OCI-LY3 (cell line): Measurements from ENCODE around the gene MGST3.

ENCODE experiments used
- EZH2phosphoT487 ChIP-seq: fragments of 200-600 bp; shearing (Covaris generic); IDR thresholded peaks from 2 replicates; pipeline ENCODE4 v1.6.1; 2018; ENCODE audit warnings: antibody characterized with exemption, mixed run types, low read depth
- TF ChIP-seq, protein P1 (sequence below): fragments of 200-600, 300-600 bp; sonication (generic); IDR thresholded peaks from 2 replicates; pipeline ENCODE4 v1.5.1; 2014; ENCODE audit warnings: antibody characterized with exemption, low read length, low read depth

DNA sequence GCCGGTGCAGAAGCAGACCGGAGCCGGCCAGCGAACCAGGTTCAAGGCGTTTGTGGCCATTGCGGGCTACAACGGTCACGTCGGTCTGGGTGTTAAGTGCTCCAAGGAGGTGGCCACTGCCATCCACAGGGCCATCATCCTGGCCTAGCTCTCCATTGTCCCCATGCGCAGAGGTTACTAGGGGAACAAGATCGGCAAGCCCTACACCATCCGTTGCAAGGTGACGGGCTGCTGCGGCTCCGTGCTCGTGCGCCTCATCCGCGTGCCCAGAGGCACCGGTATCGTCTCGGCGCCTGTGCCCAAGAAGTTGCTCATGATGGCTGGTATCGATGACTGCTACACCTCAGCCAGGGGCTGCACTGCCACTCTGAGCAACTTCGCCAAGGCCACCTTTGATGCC, 49.1 kb upstream of the MGST3 start:
- TF ChIP-seq, protein P1, sequence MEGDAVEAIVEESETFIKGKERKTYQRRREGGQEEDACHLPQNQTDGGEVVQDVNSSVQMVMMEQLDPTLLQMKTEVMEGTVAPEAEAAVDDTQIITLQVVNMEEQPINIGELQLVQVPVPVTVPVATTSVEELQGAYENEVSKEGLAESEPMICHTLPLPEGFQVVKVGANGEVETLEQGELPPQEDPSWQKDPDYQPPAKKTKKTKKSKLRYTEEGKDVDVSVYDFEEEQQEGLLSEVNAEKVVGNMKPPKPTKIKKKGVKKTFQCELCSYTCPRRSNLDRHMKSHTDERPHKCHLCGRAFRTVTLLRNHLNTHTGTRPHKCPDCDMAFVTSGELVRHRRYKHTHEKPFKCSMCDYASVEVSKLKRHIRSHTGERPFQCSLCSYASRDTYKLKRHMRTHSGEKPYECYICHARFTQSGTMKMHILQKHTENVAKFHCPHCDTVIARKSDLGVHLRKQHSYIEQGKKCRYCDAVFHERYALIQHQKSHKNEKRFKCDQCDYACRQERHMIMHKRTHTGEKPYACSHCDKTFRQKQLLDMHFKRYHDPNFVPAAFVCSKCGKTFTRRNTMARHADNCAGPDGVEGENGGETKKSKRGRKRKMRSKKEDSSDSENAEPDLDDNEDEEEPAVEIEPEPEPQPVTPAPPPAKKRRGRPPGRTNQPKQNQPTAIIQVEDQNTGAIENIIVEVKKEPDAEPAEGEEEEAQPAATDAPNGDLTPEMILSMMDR: no peak
- no peak for TF ChIP-seq EZH2phosphoT487
